GM12891 (cell line): ENCODE results near the gene NPHS1.
"Not testable (repeated sequence)": the region's sequence is repeated elsewhere in the genome, so short reads cannot be mapped to it uniquely, and the experiment has no call there.

Experiments
- DNase-seq: peaks from one replicate; pipeline ENCODE4 v3.0.0; 2011; ENCODE audit warnings: low spot score; ENCODE audit not compliant: insufficient read length
- FAIRE-seq: peaks from 2 replicates; lab custom pipeline; 2011; peaks lifted over from hg19 to GRCh38; lab: Jason Lieb, UNC
- PAX5 ChIP-seq: IDR thresholded peaks from 2 replicates; pipeline ENCODE4 v1.6.1; 2011; ENCODE audit warnings: low read length, moderate library complexity, mild to moderate bottlenecking; ENCODE audit not compliant: insufficient read depth, severe bottlenecking
- POLR2A ChIP-seq: IDR thresholded peaks from 2 replicates; pipeline ENCODE4 v1.6.1; 2011; ENCODE audit warnings: low read depth, low read length, control low read depth
- POLR2AphosphoS5 ChIP-seq: IDR thresholded peaks from 2 replicates; pipeline ENCODE4 v1.6.1; 2011; ENCODE audit warnings: low read depth, low read length, control low read depth
- POU2F2 ChIP-seq: IDR thresholded peaks from 2 replicates; pipeline ENCODE4 v1.6.1; 2011; ENCODE audit warnings: low read depth, mild to moderate bottlenecking, control low read depth, low read length, moderate library complexity
- SPI1 ChIP-seq: IDR thresholded peaks from 2 replicates; pipeline ENCODE4 v1.6.1; 2011; ENCODE audit warnings: low read depth, low read length, control low read depth
- TAF1 ChIP-seq: IDR thresholded peaks from 2 replicates; pipeline ENCODE4 v1.6.1; 2011; ENCODE audit warnings: low read depth, low read length, control low read depth

The NPHS1 gene

DNA sequence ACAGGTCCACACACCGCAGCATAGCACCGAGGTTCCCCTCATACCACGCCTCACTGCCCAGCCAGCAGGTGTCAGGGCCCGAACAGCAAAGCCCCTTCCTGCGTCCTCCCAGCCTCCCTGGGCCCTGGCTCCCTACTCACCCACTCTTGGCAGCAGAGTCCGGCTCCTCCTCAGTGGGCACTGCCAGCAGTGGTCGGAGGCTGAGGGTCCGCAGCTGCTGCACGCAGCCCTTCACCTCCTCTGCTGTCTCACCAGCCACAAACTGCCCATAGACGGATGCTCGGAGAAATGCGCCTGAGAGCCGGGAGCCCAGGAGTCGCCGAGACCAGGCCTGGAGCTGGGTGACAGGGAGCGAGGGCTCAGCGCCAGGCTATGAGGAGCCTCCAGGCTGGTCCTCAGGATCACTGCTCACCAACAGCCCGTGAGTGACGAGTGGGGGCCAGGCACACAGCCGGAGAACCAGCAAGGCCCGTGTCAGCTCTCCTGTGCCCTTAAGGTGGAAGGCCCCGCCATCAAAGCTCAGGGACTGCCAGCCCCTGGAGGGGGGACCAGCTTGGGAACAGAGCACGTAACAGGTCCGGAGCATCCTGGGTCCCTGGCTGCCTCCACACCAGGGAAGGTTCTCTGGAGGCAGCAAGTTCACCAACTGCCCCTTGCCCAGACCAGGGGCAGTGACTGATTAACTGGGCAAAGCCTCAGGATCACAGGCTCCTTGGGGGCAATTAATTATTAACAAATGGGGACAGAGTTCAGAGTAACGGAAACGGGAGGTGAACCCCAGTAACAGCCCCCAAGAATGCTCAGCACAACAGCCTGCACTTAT is 39.9 kb downstream of the NPHS1 start, which contains the start of gene PRODH2:
Gene PRODH2 (minus strand): TSS at position 626 of the 823 bp plus-strand sequence. CDS start 40 bp downstream, at position 586.
- TF ChIP-seq POU2F2 = no peak
- TF ChIP-seq PAX5 = no peak
- TF ChIP-seq SPI1 = no peak
- FAIRE-seq = no peak
- no peak for DNase-seq

DNA sequence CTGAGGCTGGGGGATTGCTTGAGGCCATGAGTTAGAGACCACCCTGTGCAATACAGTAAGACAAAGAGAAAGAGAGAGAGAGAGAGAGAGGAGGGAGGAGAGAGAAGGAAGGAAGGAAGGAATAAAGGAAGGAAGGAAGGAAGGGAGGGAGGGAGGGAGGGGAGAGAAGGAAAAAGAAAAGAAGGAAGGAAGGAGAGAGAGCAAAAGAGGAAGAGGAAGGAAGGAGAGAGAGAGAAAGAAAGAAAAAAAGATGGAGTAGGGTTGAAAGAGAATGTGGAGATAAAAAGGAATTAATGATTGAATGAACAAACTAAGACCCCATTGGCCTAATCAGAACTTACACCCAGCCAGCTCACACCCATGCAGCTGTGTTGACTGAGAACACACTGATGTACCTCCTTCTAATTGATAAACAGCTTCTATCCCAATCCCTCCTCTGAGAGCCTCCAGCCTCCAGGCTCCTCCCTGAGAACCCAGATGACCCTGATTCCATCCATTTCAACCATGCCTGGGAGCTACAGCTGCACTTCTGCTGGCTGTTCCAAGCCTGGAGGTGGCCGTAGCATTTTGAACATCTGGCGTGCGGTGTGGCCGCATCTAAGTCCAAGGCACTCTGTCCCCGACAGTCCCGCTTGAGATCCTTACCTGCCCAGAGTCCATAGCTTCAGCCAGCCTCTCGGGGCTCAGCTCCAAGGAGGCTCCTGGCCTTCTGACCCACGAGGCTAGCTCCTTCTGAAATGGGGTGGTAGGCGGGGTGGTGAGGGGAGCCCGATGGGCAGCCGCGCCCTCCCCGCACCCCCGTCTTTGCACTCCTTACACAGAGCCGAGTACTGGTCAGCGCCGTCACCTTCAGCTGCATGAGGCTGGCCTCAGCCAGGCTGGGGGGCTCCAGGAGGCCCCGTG is 40.7 kb downstream of the NPHS1 start:
- TF ChIP-seq POLR2AphosphoS5 = no peak
- TF ChIP-seq POU2F2 = no peak
- no peak for TF ChIP-seq POLR2A
- no peak for TF ChIP-seq SPI1
- TF ChIP-seq PAX5 = no peak
- no peak for TF ChIP-seq TAF1
- no peak for FAIRE-seq
- no peak for DNase-seq

DNA sequence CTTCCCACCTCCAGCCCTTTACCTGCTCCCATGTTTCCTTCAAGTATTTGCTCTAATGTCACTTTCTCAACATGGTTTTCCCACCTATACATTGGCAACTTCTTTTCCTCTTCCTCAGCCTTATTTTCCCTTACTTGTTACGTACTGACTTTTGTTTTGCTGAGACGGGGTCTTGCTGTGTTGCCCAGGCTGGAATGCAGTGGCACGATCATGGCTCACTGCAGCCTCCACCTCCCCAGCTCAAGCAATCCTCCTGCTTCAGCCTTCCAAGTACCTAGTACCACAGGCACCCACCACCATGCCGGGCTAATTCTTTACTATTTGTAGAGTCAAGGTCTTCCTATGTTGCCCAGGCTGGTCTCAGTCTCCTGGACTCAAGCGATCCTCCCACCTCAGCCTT is 44.7 kb downstream of the NPHS1 start:
- no peak for DNase-seq
- TF ChIP-seq SPI1 (no peak), POLR2AphosphoS5 (no peak), PAX5 (no peak), POU2F2 (no peak), TAF1 (no peak)
- no peak for FAIRE-seq

DNA sequence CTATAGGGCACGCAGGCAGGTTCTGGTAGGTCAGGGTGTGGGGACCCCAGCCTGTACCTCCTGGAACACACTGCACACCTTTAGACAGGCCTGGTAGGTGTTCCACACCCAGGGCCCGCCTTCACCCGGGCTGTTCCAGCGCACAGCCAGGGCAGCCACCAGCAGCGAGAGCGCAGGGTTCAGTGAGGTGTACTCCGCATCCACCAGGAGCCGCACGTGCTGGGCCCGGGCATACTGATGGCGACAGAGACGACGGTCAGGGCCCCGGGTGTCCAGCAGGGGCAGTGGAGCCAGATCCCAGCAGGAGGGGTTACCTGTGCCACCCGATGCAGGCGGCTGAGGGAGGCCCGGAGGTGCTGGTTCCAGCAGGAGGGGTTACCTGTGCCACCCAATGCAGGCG is 45.7 kb downstream of the NPHS1 start:
- FAIRE-seq (no peak), DNase-seq (no peak)
- TF ChIP-seq TAF1 (no peak), POLR2AphosphoS5 (no peak), PAX5 (no peak), POU2F2 (no peak), SPI1 (no peak), POLR2A (no peak)

DNA sequence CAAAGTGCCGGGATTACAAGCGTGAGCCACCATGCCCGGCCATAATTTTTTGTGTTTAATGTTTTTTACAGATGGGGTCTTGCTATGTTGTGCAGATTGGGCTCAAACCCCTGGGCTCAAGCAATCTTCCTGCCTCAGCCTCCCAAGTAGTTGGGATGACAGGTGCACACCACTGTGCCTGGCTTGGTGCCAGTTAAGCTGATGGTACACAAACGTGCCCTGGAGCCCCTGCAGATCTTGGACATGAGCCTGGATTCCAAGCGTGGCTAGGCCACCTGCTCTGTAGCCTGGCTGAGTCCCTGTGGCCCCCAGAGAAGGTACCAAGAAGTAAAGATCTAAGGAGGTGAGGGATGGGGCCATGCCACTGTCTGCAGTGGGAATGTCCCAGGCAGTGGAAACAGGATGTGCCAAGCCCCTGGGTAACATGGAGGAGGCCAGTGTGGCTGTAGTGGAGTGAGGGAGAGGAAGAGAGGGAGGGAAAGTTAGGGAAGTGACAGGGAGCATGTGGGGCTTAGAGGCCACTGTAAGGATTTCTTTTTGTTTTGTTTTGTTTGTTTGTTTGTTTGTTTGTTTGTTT is 46.7 kb downstream of the NPHS1 start:
- FAIRE-seq = no peak
- DNase-seq = no peak

DNA sequence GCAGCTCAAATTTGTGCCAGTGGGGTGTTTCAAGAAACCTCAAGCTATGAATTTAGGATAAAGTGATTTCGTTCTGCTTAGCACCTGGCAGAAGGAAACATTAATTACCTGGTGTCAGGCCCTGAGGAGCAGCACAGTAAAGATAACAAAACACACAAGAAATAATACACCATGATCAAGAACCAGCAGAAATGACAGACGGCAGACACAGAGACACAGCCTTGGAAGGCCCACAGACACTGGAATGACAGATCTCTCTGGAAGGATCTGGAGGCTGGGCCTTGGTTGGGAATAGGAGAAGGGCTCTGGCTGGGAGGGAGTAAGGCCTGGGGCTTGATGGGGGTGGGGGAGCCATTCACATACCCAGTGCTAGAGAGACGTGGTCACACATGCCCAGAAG is 50.5 kb downstream of the NPHS1 start:
- FAIRE-seq = no peak
- TF ChIP-seq POU2F2 (no peak), POLR2A (no peak), SPI1 (no peak), PAX5 (no peak), POLR2AphosphoS5 (no peak), TAF1 (no peak)
- no peak for DNase-seq

More for the DNA sequence above, 46.7 kb downstream of the NPHS1 start:
- TF ChIP-seq POLR2A (no peak), SPI1 (no peak), POLR2AphosphoS5 (no peak), POU2F2 (no peak), PAX5 (no peak), TAF1 (no peak)

DNA sequence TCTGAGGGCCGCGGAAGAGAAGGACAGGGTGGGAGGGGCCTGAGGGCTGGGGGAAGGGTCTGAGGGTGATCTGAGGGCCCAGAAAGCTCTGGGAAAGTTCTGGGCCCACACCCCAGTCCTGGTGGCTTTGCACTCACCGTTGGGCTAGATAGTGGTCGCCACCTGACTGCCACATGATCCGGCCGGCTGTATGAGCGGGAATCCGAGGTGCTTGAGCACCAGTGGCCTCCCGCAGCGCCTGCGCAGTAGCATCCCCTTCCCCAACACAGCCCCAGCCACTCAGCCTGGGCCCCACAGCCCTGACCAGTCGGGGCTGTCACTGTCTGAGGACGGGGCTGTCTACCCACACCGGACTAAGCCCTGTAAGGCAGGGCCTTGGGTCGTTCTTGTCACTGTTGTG is 54.6 kb downstream of the NPHS1 start:
- DNase-seq (no peak), FAIRE-seq (peak; percentile 5)
- TF ChIP-seq POLR2A = no peak

DNA sequence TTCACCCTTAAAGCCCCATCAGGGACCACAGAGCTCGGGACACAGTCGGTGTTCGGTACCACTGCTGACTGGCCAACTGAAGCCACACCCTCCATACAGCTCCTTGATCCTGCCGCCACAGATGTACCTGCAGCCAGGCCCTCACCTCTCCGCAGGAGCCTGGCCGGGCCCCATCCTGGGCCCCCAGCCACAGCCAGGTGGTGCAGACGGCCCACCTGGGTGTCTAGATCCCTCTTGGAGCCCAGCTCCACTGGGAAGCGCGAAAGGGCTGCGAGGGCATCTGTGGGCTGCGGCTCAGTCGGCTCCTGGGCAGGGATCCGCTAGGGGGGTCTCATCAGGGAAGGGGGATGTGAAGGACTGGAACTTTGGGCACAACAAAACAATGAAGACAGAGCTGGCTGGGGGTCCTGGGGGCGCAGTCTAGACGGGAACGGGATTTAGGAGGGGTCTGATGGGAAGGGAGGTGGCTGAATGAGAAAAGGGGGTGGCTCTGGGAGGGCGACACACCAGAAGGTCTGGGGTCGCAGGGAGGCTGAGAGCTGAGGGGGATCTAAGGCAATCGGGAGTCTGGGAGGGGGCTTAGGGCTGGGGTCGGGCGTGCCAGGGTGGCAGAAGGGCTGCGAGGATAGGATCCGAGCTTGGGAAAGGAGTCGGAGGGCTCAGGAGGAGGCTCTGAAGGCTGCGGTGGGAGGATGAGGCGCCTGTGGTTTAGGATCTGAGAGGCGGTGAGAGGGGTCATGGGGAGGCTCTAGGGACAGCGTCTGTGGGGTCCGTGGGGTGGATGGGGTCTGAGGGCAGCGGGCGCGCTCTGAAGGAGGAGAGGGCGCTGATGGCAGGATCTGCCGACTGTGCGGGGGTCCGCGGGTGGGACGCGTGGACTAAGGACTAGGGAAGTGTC is 55.4 kb downstream of the NPHS1 start:
- no peak for DNase-seq
- FAIRE-seq = no peak
- TF ChIP-seq PAX5 = no peak
- no peak for TF ChIP-seq POLR2AphosphoS5
- TF ChIP-seq POLR2A = no peak
- no peak for TF ChIP-seq POU2F2
- no peak for TF ChIP-seq TAF1
- TF ChIP-seq SPI1 = no peak

DNA sequence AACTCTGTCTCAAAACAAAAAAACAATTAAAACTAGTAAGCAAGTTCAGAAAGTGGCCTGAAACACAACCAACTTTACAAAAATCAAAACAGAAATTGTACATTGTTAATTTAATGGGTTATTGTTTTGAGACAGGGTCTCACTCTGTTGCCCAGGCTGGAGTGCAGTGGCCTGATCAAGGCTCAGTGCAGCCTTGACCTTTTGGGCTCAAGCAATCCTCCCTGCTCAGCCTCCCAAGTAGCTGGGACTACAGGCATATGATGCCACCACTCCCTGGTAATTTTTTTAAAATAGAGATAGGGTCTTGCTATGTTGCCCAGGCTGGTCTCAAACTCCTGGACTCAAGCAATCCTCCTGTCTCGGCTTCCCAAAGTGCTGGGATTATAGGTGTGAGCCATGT is 56.7 kb downstream of the NPHS1 start:
- DNase-seq, FAIRE-seq: not testable (repeated sequence)
